ENCODE measurements around the gene GNAT2.

DNA sequence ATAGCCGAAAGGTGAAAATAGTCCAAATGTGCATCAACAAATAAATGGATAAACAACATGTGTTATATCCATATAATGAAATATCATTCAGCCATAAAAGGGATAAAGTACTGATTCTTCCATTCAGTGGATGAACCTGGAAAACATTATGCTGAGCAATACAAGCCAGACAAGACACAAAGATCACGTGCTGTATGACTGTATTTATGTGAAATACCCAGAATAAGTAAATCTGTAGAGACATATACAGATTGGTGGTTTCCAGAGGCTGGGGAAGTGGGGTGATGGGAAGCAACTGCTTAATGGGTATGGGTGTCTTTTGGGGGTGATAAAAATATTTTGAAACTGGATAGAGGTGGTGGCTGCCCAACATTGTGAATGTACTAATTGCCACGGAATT lies 23.2 kb upstream of the GNAT2 start:
- TF ChIP-seq ZNF571 (tag by site-specific recombination; IDR thresholded peaks at IDR 0.05) (no peak), ZNF629 (tag by site-specific recombination; IDR thresholded peaks at IDR 0.05) (no peak), KLF9 (tag by site-specific recombination; IDR thresholded peaks at IDR 0.05; ENCODE audit: low read depth) (no peak), ZNF660 (tag by site-specific recombination; IDR thresholded peaks at IDR 0.05) (no peak), GFI1B (tag by site-specific recombination; IDR thresholded peaks at IDR 0.05) (no peak), GLIS2 (tag by site-specific recombination; IDR thresholded peaks at IDR 0.05) (no peak), ZBTB1 (tag by site-specific recombination; IDR thresholded peaks at IDR 0.05) (no peak), SCRT1 (tag by site-specific recombination; IDR thresholded peaks at IDR 0.05; ENCODE audit: borderline replicate concordance) (no peak), ZNF624 (tag by site-specific recombination; IDR thresholded peaks at IDR 0.05) (no peak), MYNN (tag by site-specific recombination; IDR thresholded peaks at IDR 0.05; ENCODE audit: borderline replicate concordance) (no peak)
- TF ChIP-seq, protein P1, sequence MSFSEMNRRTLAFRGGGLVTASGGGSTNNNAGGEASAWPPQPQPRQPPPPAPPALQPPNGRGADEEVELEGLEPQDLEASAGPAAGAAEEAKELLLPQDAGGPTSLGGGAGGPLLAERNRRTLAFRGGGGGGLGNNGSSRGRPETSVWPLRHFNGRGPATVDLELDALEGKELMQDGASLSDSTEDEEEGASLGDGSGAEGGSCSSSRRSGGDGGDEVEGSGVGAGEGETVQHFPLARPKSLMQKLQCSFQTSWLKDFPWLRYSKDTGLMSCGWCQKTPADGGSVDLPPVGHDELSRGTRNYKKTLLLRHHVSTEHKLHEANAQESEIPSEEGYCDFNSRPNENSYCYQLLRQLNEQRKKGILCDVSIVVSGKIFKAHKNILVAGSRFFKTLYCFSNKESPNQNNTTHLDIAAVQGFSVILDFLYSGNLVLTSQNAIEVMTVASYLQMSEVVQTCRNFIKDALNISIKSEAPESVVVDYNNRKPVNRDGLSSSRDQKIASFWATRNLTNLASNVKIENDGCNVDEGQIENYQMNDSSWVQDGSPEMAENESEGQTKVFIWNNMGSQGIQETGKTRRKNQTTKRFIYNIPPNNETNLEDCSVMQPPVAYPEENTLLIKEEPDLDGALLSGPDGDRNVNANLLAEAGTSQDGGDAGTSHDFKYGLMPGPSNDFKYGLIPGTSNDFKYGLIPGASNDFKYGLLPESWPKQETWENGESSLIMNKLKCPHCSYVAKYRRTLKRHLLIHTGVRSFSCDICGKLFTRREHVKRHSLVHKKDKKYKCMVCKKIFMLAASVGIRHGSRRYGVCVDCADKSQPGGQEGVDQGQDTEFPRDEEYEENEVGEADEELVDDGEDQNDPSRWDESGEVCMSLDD (tag by site-specific recombination; IDR thresholded peaks at IDR 0.05): no peak
- TF ChIP-seq, protein P2, sequence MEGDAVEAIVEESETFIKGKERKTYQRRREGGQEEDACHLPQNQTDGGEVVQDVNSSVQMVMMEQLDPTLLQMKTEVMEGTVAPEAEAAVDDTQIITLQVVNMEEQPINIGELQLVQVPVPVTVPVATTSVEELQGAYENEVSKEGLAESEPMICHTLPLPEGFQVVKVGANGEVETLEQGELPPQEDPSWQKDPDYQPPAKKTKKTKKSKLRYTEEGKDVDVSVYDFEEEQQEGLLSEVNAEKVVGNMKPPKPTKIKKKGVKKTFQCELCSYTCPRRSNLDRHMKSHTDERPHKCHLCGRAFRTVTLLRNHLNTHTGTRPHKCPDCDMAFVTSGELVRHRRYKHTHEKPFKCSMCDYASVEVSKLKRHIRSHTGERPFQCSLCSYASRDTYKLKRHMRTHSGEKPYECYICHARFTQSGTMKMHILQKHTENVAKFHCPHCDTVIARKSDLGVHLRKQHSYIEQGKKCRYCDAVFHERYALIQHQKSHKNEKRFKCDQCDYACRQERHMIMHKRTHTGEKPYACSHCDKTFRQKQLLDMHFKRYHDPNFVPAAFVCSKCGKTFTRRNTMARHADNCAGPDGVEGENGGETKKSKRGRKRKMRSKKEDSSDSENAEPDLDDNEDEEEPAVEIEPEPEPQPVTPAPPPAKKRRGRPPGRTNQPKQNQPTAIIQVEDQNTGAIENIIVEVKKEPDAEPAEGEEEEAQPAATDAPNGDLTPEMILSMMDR (tag by site-specific recombination; IDR thresholded peaks at IDR 0.05): no peak
